Ovary (tissue), 9 donors: ENCODE measurements around the gene NR4A1. TPM values are rescaled to one million over a fixed set of nuclear protein-coding genes. Genes with fewer than 3 reads are reported as not detected.

Experiments
- DNase-seq, 5 donors: peaks; one replicate each; pipeline ENCODE4 v3.0.0-alpha.2; 2019 to 2020
- H3K27ac ChIP-seq, 2 donors: fragments of 200-600 bp; one replicate each; pipeline versions ENCODE4 v1.5.1 to v1.8.0; 2019 to 2022
- H3K27me3 ChIP-seq: fragments of 200-600 bp; one replicate; pipeline ENCODE4 v1.8.0; 2022
- H3K36me3 ChIP-seq: fragments of 200-600 bp; sonication (generic); one replicate; pipeline ENCODE4 v1.5.1; 2019
- H3K4me1 ChIP-seq: one replicate; pipeline ENCODE4 v1.8.1; 2013; ENCODE audit warnings: mild to moderate bottlenecking, moderate library complexity; ENCODE audit not compliant: insufficient read depth
- H3K4me3 ChIP-seq: fragments of 200-600 bp; sonication (generic); one replicate; pipeline ENCODE4 v1.5.1; 2017
- H3K9me3 ChIP-seq, 2 donors: fragments of 200-600 bp in 1 of 2; sonication (generic) in 1 of 2; one replicate each; pipeline versions ENCODE4 v1.5.1 to v1.8.1; 2013 to 2019; ENCODE audit warnings: mild to moderate bottlenecking in 1 of 2, moderate library complexity in 1 of 2
- EP300 ChIP-seq: sonication (generic); formaldehyde crosslinking; IDR thresholded peaks from one replicate; pipeline ENCODE4 v1.6.1; 2017; ENCODE audit warnings: antibody characterized with exemption
- POLR2A ChIP-seq: fragments of 450-650 bp; IDR thresholded peaks from one replicate; pipeline ENCODE4 v1.6.1; 2017; ENCODE audit warnings: antibody characterized with exemption, mild to moderate bottlenecking, moderate library complexity
- WGBS, 3 donors: extraction: QIAGEN DNeasy Blood & Tissue Kit in 1 of 3; methylation state at CpG; one replicate each; pipeline versions ENCODE4 v1.1.5 to v1.1.7; 2013 to 2017; 5-methylcytosine and 5-hydroxymethylcytosine counted together
- intact Hi-C, 4 donors: fragments of 100-400 bp; cut with DNase I; formaldehyde crosslinking; loops; one replicate each; pipeline versions ENCODE4 v1.11.0 to v1.15.1; 2022 to 2023
- polyA plus RNA-seq, 2 donors: library from polyadenylated mRNA; stranded (reverse); fragments of 200-250 nt in 1 of 2; fragments of 350-450 nt in 1 of 2; fragmentation: Illumina TruSeq in 1 of 2; extraction: RNeasy Lipid Tissue Mini Kit (QIAGEN cat#74804) in 1 of 2; gene quantifications; one replicate each; pipeline ENCODE4 v1.2.3, GENCODE V29; 2013 to 2014
- total RNA-seq, 7 donors: library from RNA; depleted of rRNA in 2 of 7; stranded (reverse); fragments of >200 nt in 2 of 7; fragmentation: NEBNext Ultra II Directional in 3 of 7; extraction: Animal tissue kit (Norgen Biotek cat#: 25700) in 3 of 7; gene quantifications; one replicate each; pipeline versions ENCODE4 v1.1.0 to v1.2.4, GENCODE V29; 2016 to 2023
- TF ChIP-seq, protein P1 (sequence below), 3 donors: fragments of 450-650 bp in 2 of 3; fragments of 200-600 bp in 1 of 3; IDR thresholded peaks; one replicate each; pipeline versions ENCODE4 v1.5.1 to v1.8.0; 2016 to 2022; ENCODE audit warnings: antibody characterized with exemption in 3 of 3, mild to moderate bottlenecking in 1 of 3
- donor health status: DM: no; HTN: no; CAD: no; lungs with moderate emphysema.
- donor health status: DM: no; HTN: no; CAD: no.
- donor health status: Bipolar disorder and iron deficiency.
- donor health status: DM: yes; HTN: yes; CAD: no.
- donor health status: DM: no; HTN: no; CAD: no.
- donor health status: DM: yes; HTN: yes; CAD: no.

The NR4A1 gene
- total and polyA plus RNA-seq, 9 donors, result 41.7 to 1,603 (median 246) TPM

DNA sequence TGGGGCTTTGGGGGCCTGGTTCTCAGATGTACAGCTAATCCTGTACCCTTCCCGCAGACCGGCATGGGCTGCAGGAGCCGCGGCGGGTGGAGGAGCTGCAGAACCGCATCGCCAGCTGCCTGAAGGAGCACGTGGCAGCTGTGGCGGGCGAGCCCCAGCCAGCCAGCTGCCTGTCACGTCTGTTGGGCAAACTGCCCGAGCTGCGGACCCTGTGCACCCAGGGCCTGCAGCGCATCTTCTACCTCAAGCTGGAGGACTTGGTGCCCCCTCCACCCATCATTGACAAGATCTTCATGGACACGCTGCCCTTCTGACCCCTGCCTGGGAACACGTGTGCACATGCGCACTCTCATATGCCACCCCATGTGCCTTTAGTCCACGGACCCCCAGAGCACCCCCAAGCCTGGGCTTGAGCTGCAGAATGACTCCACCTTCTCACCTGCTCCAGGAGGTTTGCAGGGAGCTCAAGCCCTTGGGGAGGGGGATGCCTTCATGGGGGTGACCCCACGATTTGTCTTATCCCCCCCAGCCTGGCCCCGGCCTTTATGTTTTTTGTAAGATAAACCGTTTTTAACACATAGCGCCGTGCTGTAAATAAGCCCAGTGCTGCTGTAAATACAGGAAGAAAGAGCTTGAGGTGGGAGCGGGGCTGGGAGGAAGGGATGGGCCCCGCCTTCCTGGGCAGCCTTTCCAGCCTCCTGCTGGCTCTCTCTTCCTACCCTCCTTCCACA, 7.6 kb downstream of the NR4A1 start:
- H3K27ac ChIP-seq, result no peak overlapping the region
- H3K4me1 ChIP-seq, result peaks cover 12% of the 10 kb centered on the region
- no peaks in the 10 kb centered on the region for H3K27me3 ChIP-seq
- no peaks in the 10 kb centered on the region for H3K36me3 ChIP-seq
- no peak overlapping the region for H3K4me3 ChIP-seq
- DNase-seq, result peak; percentile 48 to 86 (median 76)
- intact Hi-C loops, result no loop called here
- no peaks in the 10 kb centered on the region for H3K9me3 ChIP-seq
- TF ChIP-seq POLR2A (peak; percentile 33), EP300 (no peak)
- 79 to 82% (median 80%) methylated on average over 25 of the region's 25 CpGs for WGBS, 3 donors

DNA sequence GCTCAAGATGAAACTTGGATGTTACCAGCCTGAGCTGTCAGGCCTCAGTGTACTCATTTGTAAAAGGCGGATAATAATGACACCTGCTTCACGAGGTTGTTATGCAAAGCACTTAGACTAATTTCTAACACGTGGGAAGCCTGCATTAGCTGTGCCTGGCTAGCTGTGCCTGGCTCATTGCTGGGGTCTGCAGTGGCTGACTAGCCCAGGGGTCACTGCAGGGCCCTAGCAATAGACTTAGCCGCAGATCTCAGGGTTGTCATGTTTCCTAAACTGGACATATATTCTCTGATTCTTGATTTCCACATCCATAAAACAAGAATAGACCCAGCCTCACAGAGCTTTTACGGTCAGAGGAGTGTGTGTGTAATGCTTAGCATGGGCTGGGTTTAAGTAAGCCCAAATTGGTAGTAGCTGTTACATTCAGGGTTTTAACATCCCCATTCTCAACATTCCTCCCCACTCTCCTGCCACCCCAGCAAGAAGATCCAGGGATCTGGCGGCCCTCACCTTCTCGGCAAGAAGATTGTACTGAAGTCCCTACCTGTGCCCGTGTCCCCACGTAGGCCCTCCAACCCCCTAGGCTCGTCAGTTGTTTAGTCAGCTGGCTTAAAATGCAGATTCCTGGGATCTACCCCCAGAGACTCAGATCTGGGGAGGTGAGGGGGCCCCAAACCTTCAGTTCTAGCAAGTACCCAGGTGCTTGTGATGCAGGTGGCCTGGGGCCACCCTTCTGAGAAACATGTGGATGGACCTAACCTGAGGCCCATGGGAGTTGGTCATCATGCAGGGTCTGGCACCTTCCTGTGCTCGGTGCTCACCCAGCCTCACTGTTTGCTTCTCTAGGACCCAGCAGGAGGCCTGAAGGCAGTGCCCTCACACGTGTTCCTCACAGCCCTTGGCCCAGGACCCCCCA, 8.6 kb downstream of the NR4A1 start:
- peak; percentile 39 to 82 (median 68) for DNase-seq
- H3K36me3 ChIP-seq, result no peaks in the 10 kb centered on the region
- H3K9me3 ChIP-seq, result no peaks in the 10 kb centered on the region
- no peak overlapping the region for H3K4me3 ChIP-seq
- H3K27me3 ChIP-seq, result no peaks in the 10 kb centered on the region
- 79 to 80% (median 80%) methylated on average over 12 of the region's 12 CpGs for whole genome bisulfite sequencing, 3 donors
- TF ChIP-seq, protein P1, sequence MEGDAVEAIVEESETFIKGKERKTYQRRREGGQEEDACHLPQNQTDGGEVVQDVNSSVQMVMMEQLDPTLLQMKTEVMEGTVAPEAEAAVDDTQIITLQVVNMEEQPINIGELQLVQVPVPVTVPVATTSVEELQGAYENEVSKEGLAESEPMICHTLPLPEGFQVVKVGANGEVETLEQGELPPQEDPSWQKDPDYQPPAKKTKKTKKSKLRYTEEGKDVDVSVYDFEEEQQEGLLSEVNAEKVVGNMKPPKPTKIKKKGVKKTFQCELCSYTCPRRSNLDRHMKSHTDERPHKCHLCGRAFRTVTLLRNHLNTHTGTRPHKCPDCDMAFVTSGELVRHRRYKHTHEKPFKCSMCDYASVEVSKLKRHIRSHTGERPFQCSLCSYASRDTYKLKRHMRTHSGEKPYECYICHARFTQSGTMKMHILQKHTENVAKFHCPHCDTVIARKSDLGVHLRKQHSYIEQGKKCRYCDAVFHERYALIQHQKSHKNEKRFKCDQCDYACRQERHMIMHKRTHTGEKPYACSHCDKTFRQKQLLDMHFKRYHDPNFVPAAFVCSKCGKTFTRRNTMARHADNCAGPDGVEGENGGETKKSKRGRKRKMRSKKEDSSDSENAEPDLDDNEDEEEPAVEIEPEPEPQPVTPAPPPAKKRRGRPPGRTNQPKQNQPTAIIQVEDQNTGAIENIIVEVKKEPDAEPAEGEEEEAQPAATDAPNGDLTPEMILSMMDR (IDR thresholded peaks at IDR 0.05), result no peak
- no peak for TF ChIP-seq EP300
- peak; percentile 18 for TF ChIP-seq POLR2A
- H3K27ac ChIP-seq, result no peak overlapping the region
- H3K4me1 ChIP-seq, result peaks cover 17% of the 10 kb centered on the region
- intact Hi-C loops, result no loop called here

DNA sequence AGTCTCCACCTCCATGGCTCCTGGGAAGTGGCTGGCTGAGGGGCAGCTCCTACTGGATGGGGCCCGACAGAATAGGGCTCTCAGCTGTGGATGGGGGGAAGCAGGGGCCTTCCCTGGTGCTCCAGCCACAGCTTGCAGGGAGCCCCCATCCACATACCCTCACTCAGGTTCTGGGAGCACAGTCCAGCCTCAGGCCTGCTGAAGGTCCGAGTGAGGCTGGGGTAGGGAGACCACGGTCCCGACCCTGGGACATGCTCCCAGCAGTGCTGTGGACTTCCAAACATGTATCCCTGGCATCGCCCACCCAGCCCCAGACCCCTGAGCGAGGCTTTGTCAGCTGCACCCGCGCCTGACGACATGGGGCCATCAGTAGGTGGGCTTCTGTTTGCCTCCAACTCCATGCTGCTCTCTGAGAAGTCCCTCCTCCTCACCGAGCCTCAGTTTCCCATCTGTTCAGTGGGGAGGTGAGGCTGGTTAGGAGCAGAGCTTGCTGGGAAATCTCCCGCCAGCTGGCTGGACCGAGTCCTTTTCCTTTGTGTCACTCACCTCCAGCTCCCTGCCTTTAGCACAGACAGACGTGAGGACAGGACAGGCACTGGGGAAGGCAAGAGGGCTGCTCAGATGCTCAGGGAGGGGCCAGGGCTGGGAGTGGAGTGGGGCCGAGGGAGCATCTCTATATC, 9.4 kb downstream of the NR4A1 start:
- no peak overlapping the region for H3K4me3 ChIP-seq
- peaks cover 17% of the 10 kb centered on the region for H3K4me1 ChIP-seq
- no peaks in the 10 kb centered on the region for H3K36me3 ChIP-seq
- peak in 2 of 5 donors; percentile 64 to 77 for DNase-seq
- TF ChIP-seq, protein P1 (IDR thresholded peaks at IDR 0.05), result no peak
- TF ChIP-seq POLR2A, result no peak
- no peak for TF ChIP-seq EP300
- no peak overlapping the region for H3K27ac ChIP-seq
- WGBS, 3 donors, result 81 to 86% (median 82%) methylated on average over 14 of the region's 14 CpGs
- H3K9me3 ChIP-seq, result no peaks in the 10 kb centered on the region
- intact Hi-C loops, result no loop called here
- no peaks in the 10 kb centered on the region for H3K27me3 ChIP-seq

DNA sequence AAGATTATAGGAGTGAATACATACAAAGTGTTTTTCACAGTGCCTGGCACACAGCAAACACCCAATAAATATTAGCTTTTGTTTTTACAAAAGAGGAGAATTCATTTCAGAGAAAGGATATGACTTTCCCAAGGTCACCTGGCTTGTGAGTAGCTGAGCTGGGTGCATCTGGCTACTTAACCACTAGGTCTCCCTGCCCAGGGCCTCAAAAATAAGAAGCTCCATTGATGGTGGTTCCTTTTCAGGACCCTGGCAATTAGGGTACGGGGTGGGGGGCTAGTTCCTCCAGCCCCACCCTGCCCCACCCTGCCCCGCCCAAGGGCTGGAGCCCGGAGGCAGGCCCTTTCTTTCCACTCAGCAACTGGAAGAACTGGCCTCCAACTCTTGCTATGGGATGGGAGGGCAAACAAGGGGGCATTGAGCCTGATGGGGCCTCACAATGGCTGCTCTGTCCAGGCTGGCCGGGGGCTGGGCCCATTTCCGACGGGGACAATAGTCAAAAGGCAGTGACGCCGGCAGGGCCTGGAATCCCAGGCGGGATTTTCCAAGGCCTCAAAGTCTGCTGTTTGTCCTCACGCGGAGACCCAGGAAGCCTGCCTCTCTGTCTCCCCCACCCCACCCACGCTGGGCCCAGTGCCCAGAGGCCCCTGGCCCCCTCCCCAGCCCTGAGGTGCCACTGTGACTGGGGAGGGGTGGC, 10.4 kb downstream of the NR4A1 start:
- no peak overlapping the region for H3K4me3 ChIP-seq
- no peaks in the 10 kb centered on the region for H3K27me3 ChIP-seq
- H3K36me3 ChIP-seq, result no peaks in the 10 kb centered on the region
- peak overlapping the region; percentile 81 to 85 for H3K27ac ChIP-seq
- DNase-seq, result peak in 3 of 5 donors; percentile 54 to 64 (median 58)
- 75 to 83% (median 83%) methylated on average over 11 to 12 of the region's 12 CpGs for WGBS, 3 donors
- no peaks in the 10 kb centered on the region for H3K9me3 ChIP-seq
- intact Hi-C loops, result no loop called here
- TF ChIP-seq, protein P1 (IDR thresholded peaks at IDR 0.05), result no peak
- no peak for TF ChIP-seq EP300
- TF ChIP-seq POLR2A, result no peak
- H3K4me1 ChIP-seq, result peaks cover 17% of the 10 kb centered on the region
